ENCODE results near the gene KRT4.
"Not testable (repeated sequence)": the region's sequence is repeated elsewhere in the genome, so short reads cannot be mapped to it uniquely, and the experiment has no call there.

The KRT4 gene

DNA sequence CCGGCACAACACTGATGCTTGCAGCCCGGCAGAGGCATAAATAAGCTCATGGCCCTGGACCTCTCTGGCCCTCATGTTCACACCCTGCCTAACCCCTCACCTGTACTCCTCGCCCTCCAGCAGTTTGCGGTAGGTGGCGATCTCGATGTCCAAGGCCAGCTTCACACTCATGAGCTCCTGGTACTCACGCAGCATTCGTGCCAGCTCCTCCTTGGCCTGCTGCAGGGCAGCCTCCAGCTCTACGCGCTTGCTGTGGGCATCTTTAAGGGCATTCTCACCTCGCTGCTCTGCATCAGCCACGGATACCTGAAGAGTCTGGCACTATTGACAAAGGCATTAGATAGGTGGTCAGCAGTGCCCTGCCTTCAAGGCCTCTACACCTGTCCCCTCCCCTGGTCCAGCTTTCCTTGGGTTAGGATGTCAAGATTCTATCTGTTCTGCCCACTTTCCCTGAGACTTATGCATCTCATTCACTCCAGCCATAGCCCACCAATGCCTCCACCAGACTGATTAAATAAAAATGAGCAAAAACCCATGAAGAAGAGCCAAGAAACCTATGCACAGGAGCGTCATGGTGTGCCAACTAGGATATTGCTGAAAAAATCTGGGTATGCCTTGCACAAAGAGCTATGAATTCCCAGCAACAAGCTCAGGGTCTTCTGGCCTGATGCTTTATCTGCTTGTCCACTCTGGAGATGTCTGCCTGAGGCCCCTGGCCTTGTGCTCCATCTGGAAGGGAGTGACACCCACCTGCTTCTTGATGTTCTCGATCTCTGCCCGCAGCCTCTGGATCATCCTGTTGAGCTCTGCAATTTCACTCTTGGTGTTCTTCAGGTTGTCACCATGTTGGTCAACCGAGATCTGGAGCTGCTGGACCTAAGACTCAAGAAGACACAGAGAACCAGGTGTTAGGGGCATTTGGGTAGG, 6.1 kb downstream of the KRT4 start:
- DNase-seq, result no peak

DNA sequence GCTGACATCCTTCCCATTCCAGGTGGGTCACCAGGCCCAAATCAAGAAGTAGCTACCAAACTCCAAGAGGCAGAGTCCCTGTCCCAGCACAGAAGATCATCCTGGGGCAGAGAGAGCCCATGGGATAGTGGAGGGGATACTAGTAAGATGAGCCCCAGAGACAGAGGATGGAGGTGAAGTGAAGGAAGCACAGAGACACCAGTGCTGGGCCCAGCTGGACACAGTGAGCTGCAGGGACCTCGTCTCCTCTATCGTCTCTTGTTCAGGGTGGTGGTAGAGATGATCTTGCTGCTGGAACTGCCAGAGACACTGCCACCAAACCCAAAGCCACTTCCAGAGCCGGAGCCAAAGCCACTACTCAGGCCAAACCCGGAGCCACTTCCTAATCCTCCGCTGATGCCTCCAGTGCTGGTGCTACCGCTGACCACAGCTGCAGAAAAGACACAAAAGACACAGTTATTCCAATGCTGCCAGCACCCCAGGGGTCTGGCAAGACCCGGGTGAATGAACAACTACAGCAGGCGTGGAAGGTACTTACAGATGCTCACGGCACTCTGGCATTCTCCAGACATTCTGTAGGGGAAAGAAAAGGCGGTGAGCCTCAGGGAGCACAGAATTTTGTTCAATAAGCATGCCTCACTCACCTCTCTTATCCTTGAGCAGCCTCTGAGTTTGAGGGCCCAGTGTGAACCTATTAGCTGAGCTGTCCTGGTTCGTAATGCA, 6.9 kb downstream of the KRT4 start:
- no peak for DNase-seq

DNA sequence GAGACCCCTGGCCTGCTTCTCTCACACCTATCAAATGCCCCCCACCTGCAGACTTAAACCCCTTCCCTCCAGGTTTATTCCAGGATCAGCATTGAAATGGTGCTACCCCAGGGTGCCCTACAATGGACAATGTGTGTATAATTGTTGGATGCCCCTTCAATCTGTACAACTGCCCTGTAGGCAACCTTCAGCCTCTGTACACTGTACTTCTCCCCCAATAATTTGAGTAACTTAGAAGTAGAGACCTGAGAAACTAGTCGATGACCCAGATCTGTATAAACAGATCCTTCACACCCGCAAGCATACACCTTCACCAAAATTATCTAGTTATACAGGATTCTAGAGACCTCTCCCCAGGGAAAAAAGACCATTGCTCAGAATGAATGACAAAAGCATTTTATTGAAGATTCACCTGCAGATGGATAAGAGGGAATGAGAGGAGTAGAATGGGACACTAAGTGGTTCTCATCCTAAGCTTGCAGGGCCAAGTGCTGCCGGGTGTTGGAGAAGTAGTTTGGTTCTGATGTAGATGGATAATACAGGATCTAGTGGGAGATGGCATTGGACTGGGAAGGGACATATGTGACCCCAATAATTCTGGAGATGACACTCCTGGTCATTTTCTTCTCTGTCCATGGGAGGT, 7.6 kb downstream of the KRT4 start:
- no peak for DNase-seq

DNA sequence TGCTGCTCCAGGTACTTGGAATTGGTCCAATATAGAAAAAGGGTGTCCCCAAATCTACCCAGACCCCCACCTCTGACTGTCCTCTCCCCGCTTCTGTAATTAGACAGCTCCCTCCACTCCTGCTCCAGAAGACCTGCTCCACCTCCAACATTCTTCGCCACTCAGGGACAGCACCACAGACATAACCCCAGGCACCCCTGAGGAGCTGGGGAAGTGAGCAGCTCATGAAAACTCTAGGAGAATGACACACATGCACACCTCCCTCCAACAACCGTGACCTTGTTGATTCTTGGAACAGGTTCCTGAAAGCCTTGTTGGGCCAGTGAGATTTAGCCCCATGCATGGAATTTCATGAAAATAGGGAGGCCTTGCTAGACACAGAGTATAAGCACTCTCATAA, 8.2 kb downstream of the KRT4 start:
- DNase-seq, result no peak

DNA sequence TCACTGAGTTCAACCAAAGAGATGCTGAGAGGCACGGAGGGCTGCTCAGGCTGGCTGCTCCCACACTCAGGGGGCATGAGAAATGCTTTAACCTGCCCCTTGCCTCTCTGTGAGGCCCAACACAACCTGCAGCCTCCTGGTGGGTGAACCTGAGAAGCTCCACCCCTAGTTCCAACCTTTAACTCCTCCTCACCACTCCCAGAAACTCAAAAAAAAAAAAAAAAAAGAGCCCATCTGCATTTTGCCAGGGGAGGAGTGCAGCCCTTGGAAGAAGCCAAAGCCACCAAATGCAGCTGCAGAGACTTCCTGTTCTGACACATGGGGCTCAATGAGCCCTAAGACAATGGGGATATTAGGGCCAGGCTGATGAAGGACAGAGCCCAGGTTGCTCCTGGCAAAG, 8.9 kb downstream of the KRT4 start:
- no peak for DNase-seq

DNA sequence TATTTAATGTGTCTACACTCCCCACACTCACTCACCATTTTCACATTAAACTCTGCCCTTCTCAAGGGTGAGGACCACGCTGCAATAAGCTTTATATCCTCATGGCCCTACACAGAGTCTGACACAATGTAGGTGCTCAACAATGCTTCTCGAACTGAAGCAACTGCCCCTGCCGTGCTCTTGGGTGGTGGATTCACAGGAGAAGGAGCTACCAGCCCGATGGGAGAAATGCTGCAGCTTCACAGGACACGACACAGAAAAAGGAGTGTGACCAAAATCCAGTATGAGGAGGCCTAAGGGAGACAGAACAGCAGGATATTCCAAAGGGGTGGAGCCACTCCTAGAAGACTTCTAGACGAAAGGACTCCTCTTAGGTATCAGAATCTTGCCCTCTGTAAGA, 11.5 kb downstream of the KRT4 start:
- no peak for DNase-seq

DNA sequence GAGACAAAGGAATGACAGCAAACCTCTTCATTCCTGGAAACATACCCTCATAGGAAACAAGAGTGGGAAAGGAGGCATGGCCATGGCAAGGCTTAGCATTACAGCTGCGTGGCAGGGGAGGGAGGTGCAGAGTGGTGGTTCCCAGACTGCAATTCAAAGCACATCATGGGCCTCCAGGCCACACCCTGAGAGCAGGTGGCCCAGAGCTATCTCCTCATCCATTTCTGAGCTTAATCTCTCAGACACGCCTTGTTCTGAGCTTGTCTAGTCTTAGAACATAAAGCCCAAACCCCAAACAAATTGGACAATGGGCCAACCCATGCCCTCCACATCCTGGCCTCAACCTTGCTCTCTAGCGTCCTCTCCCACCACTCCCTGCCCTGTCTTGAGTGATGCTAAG, 12.1 kb downstream of the KRT4 start:
- DNase-seq, result no peak

DNA sequence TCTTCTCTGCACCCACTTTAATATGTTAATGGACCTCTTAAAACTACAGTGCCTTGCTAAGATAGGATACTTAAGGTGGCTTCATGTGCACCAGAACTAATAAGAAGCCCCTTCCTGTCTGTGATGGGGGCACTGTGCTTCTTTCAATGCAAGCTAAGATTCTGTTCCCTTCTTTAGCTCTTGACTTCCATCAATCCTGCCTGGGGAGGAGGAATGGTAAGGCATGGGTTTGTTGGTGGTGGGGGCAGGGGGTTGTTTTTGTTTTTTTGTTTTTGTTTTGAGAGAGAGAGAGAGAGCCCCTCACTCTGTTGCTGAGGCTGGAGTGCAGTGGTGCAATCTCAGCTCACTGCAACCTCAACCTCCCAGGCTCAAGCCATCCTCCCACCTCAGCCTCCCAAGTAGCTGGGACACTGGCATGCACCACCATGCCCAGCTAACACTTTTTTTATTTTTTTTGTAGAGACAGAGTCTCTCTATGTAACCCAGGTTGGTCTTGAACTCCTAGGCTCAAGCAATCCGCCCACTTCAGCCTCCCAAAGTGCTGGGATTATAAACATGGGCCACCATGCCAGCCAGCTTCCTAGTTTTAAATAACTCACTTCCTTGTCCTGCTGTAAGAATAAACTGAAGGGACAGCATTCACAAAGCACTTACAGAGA, 13.5 kb downstream of the KRT4 start:
- no peak for DNase-seq

DNA sequence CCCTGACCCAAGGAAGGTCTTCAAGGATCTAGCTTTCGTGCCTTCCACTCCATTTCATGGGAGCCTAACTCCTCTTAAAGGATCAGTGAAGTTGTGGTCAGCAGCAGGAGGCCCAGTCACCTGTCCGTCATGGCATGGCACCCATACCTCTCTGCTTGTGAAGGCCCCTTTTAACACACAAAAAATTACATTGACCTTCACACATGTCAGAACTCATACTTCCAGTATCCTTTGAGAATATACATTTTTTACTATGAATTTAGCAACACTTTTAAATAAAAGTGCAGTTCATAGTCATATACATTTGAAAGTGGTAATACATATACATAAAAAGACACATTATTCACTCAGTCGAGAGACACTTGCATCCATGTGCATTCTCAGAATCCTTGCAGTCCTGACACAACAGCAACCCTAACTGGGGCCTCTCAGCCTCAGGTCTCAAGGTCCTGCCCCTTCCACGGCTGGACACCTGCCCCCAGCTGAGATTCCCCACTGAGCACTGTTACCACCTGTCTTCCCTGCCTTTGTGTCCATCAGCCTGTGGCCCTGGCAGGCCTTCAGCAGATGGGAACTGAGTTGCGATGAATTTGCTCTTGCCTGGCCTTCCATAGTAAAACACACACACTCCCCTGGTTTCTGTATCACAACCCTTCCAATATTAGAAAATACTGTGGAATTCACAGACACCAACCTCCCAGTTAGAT, 14.3 kb downstream of the KRT4 start:
- DNase-seq, result no peak

DNA sequence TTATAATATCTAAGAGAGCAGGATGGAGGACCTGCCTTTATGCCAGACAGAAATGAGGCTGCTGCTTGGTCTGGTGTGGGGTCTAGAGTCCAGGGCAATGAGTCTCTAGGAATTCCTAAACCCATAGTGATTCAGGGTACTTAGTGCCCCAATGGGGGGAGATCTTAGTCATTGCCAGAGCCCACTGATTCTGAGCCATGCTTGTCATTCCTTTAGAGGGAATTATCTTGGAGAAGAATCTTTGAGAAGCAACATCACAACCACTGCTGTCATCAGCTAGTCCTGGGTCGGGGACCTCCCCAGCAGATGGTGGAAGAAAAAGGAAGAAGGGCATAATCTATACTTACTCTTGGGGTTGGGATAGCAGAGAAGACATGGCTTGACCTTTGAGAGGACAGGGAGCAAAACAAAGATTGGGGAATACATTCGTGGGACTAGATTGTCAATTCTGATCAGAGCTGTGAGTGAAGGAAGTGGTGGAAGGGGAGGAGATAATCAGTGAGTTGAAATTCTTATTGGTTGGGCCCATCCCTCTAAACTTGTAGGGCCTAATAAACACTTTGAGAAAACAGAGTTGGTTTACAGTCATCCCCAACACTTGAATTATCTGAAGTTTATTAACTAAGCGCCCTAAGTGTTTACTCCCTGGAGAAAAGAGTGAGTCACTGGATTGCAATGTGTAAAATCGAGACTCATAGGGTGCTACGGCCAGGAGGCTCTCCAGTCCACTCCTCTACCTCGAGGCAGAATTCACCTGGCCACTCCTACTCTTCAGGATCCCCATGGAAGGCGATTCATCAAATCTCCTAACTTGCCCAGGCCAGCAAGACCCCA, 15.0 kb downstream of the KRT4 start:
- DNase-seq, result no peak

DNA sequence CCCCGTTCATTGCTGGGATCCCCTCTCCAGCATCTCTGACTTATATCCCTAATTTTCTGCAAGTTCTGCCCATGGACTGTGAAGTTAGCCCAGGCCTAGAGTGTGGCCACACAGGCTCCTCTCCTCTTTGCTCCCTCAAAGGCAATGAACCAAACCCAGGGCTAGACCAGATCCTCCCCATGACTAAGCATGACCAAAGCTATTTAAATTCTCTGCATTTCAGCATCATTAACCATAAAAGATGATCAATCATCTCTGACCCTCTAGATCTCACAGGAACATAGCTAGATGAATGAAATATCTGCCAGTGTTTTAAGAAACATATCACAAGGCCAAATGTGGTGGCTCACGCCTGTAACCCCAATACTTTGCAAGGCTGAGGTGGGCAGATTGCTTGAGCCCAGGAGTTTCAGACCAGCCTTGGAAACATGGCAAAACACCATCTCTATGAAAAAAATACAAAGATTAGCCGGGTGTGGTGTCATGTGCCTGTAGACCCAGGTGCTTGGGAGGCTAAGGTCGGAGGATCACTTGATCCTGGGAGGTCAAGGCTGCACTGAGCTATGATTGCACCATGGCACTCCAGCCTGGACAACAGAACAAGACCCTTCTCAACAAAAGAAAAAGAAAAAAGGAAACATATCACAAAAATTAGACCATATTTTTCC, 15.8 kb downstream of the KRT4 start:
- no peak for DNase-seq

DNA sequence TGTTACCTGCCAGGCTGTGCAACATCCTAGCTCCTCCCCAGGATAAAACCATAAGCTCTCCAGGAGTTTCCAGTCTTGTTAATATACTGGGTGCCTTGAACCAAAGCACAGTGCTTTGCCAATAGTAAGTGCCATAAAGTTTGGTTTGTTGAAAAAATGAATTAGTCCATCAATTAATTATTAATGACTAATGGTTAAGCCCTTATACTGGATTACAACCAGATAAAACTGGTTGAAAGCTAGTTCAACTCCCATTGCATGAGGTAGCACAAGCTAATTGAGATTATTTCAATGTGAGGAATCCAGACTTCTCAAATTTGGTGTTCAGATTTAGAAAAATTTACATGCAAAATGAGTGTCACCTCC, 16.4 kb downstream of the KRT4 start:
- DNase-seq, result no peak

DNA sequence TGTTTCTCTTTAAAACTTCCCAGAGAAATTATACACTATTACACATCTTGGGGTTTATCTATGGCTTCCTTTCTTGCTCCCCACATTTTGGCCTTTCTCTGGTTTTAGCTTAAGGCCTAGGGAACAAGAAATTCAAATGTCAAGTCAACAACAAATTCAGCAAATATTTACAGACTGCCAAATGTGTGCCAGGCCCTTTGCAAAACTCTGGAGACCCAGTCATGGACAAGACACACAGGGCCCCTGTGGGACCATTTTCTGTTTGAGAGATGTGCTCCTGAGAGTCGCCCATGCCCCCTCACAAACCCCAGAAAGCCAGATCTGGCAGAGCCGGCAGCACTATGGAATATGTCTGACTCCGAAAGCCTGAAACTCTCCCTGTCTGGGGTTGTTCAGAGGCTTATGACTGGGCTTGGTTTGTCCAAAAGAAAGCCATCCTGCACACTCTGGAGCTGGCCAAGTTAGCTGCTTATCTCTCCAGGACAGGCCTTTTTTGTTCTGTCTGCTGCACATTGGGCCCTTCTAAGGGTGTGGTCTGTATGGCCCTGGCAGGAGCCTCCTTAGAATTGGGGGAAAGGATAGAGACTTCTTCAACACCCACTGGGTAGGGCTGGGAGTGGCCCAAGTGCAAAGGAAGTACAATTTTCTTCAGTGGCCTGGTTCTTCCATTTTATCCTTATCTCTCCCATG, 16.9 kb downstream of the KRT4 start:
- DNase-seq, result no peak

DNA sequence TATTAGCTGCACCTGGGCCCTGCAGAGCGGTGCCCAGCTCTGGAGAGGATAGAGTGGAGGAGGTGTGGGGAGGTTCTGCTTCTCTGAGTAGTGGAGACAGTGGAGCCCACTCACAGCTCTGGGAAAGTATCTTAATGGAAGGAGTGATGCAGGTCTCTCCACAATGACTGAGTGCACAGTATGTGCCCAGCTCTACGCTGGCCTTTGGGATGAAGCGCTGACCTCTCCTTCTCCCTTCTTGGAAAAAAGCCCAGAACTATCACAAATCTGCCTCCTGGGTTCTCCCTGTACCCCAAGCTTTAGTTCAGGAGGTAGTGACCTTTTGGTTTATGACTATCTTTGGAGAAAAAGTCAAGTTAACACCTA, 17.5 kb downstream of the KRT4 start:
- no peak for DNase-seq

DNA sequence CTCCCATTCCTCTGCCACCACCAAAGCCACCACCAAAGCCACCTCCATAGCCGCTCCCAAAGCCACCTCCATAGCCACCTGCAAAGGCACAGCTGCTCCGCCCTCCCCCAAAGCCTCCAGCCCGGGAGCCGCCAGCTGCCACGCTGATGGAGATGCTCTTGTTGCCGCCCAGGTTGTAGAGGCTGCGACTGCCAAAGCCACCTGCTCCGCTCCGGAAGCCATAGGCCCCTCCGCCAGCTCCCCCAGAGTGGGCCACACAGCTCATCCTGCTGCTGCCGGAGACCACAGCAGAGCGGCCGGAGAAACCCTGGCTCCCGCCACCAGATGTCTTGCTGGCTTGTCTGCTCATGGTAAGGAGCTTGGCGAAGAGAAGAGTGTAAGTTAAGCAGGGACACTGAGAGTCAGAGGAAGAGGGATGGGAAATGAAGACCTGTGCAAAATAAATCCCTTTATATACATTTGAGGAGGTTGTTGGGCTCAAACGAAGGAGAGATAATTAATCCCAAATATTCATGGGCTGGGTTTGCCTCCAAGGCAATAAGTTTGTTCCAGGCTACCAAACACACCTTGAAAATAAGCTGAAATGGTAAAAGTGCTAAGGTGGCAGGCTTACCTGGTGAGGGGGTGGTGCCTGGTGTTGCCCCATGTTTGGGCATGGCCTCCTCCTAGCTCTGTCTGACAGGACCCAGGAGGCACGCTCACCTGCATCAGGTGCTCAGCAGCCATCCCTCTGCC, 18.1 kb downstream of the KRT4 start, which contains the start of gene KRT3:
KRT3 (minus strand) TSS at position 424 of the 735 bp plus-strand sequence; CDS start at position 349, 75 bp downstream.
- no peak for DNase-seq

DNA sequence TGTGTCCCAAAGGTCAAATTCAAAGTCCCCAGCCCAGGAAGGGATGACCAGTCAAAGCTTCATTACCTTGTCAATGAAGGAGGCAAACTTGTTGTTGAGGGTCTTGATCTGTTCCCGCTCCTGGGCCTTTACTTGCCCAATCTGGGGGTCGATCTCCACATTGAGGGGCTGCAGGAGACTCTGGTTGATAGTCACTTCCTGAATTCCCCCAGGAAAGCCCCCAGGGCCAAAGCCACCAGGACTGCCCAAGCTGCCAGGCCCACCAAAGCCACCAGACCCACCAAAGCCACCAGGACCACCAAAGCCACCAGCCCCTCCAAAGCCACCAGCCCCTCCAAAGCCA, 18.6 kb downstream of the KRT4 start:
- DNase-seq, result not testable (repeated sequence)

DNA sequence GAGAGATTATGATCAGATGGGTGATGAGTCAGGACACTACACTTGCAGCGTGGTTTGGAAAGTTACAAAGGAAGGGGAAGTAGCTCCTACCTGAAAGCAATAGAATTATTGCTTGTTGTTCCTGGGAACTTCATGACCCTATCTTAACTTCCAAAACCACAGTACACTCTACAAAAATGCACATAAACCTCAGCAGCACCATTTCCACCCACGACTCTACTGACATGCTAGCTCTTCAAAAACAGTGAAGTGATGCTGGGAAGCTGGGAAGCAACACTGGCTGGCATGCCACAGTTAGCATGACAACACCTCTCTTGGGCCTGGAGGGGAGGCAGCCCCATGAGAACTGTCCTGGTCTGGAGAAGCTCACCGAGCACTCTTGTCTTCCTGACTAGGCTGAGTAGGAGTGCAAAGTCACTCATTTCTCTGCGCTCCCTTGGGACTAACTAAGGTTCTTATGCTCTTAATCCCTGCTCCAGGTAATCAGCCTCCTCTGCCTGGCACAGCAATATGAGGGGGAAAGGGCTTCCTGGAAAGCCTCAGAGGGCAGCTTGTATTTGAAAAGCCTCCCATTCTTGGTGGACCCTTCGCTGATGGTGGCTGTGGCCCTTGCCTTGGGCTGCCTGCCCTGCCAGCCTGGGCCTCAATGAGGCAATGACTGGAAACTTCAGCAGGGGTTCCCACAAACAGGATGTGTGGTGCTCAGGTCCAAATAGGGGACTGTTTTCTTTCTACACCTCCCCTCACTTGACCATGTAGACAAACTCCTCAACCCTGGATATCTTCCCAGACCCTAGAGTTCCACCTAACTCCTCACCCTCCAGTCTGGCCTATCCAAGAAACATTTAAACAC, 19.2 kb downstream of the KRT4 start:
- DNase-seq, result no peak

DNA sequence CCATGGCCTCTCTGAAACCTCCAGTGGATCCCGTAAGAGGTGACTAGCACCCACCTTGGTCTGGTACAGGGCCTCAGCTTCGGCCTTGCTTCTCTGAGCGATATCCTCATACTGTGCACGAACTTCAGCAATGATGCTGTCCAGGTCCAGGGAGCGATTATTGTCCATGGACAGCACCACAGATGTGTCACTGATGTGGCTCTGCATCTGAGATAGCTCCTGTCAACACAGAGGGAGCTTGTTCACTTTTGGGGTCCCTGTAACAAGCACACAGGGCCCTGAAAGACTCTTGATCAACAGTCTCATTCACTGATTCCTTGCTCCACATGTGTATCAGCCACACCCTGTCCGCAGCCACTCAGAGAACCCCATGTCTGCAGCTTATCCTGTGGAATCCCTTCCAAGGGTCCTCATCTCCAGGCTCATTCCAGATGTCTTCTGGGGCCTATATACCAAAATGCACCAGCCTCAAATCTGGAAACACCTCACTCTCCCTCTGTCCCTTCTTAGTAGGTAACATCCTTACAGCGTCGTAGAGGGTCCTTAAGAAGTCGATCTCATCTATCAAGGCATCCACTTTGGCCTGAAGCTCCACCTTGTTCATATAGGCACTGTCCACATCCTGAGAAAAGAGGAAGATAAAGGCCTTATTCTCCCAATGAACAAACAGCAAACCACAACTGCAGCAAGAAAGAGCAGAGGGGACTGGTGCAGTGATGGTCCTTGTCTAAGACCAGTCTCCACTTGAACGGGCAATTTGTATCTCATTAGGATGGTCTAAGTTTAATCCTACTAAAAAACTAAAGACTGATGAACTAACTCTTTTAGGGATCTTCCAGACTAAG, 21.5 kb downstream of the KRT4 start:
- no peak for DNase-seq
